RWPE1 (cell line): Measurements from ENCODE around the gene SEC61A2.

Source experiments
- CTCF ChIA-PET: fragments of 350-600 bp; sonication (Branson Sonifier 250); formaldehyde crosslinking; extraction: SDS; loops from one replicate; lab custom pipeline; 2021; lab: Yijun Ruan, JAX
- POLR2A ChIA-PET: fragments of 400-600 bp; formaldehyde crosslinking; extraction: SDS; loops from one replicate; lab custom pipeline; 2020; ENCODE audit warnings: antibody characterized with exemption; ENCODE audit not compliant: low non-redundant PET; lab: Yijun Ruan, JAX
- DNase-seq: peaks from one replicate; pipeline ENCODE4 v3.0.0; 2012; ENCODE audit warnings: low spot score
- H3K27ac ChIP-seq: fragments of 450-650 bp; 2 replicates; pipeline ENCODE4 v1.5.1; 2017
- TF ChIP-seq, protein P1 (sequence below): fragments of 450-650 bp; conservative IDR thresholded peaks from 2 replicates; pipeline ENCODE4 v1.5.1; 2017; ENCODE audit warnings: low read depth, mild to moderate bottlenecking

SEC61A2 gene

GRCh38 chr10:12191715-12192114 is 62.2 kb downstream of the SEC61A2 start:
- H3K27ac ChIP-seq, result no peak overlapping the region
- POLR2A ChIA-PET, result no interaction called here
- CTCF ChIA-PET, result no interaction called here
- TF ChIP-seq, protein P1, sequence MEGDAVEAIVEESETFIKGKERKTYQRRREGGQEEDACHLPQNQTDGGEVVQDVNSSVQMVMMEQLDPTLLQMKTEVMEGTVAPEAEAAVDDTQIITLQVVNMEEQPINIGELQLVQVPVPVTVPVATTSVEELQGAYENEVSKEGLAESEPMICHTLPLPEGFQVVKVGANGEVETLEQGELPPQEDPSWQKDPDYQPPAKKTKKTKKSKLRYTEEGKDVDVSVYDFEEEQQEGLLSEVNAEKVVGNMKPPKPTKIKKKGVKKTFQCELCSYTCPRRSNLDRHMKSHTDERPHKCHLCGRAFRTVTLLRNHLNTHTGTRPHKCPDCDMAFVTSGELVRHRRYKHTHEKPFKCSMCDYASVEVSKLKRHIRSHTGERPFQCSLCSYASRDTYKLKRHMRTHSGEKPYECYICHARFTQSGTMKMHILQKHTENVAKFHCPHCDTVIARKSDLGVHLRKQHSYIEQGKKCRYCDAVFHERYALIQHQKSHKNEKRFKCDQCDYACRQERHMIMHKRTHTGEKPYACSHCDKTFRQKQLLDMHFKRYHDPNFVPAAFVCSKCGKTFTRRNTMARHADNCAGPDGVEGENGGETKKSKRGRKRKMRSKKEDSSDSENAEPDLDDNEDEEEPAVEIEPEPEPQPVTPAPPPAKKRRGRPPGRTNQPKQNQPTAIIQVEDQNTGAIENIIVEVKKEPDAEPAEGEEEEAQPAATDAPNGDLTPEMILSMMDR, result no peak
- DNase-seq, result no peak

GRCh38 chr10:12193193-12193592 is 63.7 kb downstream of the SEC61A2 start:
- ChIA-PET POLR2A (no interaction called here), CTCF (interaction anchor here (0.8 kb wide), 1 partner anchor 906 kb away, joined by 3 read pairs; no protein-coding TSS in a partner anchor)
- no peak overlapping the region for H3K27ac ChIP-seq
- DNase-seq, result peak; percentile 67
- TF ChIP-seq, protein P1, result no peak

- ChIA-PET POLR2A (interaction anchor here (0.7 kb wide), 1 partner anchor 47 kb away, joined by 3 read pairs; no protein-coding TSS in a partner anchor), CTCF (interaction anchor here (1.2 kb wide), 1 partner anchor 19 kb away, joined by 5 read pairs; no protein-coding TSS in a partner anchor)
- TF ChIP-seq, protein P1, result no peak
- peak overlapping the region; percentile 91 for H3K27ac ChIP-seq
- peak; percentile 18 for DNase-seq
Observed at GRCh38 chr10:12194752-12195271, 65.3 kb downstream of the SEC61A2 start.

GRCh38 chr10:12195281-12195602 is 65.8 kb downstream of the SEC61A2 start:
- TF ChIP-seq, protein P1, result no peak
- CTCF ChIA-PET, result interaction anchor here (1.2 kb wide), 1 partner anchor 19 kb away, joined by 5 read pairs; no protein-coding TSS in a partner anchor
- peak; percentile 27 for DNase-seq
- POLR2A ChIA-PET, result interaction anchor here (0.6 kb wide), 1 partner anchor 366 kb away, joined by 3 read pairs; no protein-coding TSS in a partner anchor
- H3K27ac ChIP-seq, result peak overlapping the region; percentile 91

GRCh38 chr10:12195603-12196506 is 66.4 kb downstream of the SEC61A2 start, which contains the start of the genes CDC123 and NUDT5:
Gene CDC123, plus strand, starts transcription at chr10:12196188. Its CDS starts 58 bp downstream, at chr10:12196246.
Gene NUDT5, minus strand, starts transcription at chr10:12195891. Its CDS starts 9,600 bp downstream, at chr10:12186291.
- DNase-seq, result peak; percentile 90
- peak within 1 kb of the TSS; percentile 91 for H3K27ac ChIP-seq
- ChIA-PET CTCF (interaction anchor here (0.6 to 1.2 kb wide), 2 partner anchors 18 to 438 kb away, joined by 3 to 5 read pairs; no protein-coding TSS in a partner anchor), POLR2A (interaction anchor here (0.5 to 0.6 kb wide), 2 partner anchors 343 to 366 kb away, joined by 3 read pairs; no protein-coding TSS in a partner anchor)
- TF ChIP-seq, protein P1, result no peak
